HG03442 (cell line): ENCODE data around the gene RANBP1.
"Not testable (repeated sequence)": the region's sequence is repeated elsewhere in the genome, so short reads cannot be mapped to it uniquely, and the experiment has no call there.

ENCODE experiments used
- ATAC-seq: cut with Tn5 transposase; IDR thresholded peaks from one replicate; pipeline ENCODE4 v1.9.1; 2021; ENCODE audit warnings: mild to moderate bottlenecking, moderate library complexity; ENCODE audit not compliant: unreplicated experiment

RANBP1 gene

DNA sequence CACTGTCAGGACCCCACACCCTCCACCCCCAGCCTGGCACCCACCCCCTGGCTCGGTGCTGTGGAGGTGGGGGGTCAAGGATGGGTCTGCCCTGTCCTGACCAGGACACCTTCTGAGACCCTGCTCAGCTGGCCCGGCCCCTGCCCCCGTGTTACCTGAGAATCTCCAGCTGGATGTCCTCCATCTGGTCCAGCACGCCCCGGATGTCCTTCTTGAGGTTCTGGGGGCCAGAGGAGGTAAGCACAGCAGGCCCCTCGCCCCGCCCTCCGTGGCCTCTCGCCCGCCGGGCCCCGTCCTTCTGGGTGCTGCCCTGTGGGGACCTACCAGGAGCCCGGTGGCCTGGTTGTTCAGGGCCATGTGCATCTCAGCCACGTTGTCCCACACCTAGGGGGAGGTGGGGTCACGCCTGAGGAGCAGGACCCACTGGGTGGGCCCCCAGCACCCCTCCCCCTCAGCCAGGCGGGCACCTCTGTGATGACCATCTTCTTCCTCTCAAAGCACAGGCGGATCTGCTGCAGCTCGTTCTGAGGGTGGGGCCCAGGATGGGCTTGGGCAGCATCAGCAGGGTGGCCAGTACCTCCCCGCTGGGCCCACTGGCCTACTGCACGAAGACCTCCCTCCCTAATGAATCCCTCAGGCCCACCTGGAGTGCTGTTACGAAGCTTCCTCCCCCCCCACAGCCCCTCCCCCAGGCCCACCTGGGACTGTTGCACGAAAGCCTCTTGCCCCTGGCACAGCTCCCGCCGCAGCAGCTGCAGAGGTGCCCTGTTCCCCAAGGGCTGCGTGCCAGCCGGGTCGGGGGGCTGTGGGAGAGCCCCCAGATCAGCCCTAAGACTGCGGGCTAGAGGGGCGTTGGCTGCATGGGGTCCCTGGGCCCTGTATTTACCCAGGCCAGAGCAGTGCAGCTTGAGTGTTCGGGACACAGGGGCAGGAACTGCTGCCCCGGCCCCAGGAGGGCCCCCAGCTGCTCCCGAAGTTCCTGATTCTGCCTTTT, 33.6 kb downstream of the RANBP1 start:
- ATAC-seq, result no peak

DNA sequence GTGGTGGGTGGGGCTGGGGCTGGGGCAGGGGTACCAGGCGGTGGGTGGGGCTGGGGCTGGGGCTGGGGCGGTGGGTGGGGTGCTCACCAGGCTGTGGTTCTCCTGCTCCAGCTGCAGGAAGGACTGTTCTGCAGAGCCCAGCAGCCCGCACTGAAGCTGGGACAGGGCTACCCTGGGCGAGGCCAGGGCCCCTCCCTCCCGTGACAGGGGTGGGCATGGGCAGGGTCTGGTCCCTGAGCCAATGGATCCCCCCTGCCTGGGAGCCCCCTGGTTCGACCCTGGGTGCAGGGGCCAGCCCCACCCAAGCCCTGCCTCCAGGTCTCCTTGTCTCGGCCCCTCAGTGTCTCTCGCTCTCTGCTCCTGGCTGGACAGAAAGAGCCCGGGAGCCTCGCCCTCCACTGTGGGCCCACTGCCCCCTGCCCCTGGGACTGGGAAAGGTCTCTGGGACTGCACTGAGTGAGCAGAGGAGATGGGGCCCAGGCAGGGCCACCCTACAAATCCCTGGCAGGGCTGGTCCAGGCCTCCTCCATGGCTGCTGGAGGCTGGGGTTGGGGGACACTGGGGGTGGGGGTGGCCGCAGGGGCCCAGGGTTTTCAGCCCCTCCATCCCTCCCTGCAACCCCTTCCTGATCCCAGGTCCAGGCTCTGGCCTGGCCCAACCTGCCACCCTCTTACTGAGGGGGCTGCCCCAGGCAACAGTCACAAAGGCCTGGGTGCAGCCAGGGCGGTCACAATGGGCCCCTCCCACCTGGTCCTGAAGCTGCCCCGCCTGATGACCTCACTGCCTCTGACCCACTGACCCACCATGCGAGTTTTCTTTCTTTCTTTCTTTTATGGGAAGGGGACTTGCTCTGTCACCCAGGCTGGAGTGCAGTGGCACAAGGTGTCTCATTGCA, 34.7 kb downstream of the RANBP1 start, which contains the start of gene CCDC188:
TSS of gene CCDC188 (minus strand) at position 675 of the 895 bp plus-strand sequence. CDS start at position 606, 69 bp downstream.
- no peak for ATAC-seq

DNA sequence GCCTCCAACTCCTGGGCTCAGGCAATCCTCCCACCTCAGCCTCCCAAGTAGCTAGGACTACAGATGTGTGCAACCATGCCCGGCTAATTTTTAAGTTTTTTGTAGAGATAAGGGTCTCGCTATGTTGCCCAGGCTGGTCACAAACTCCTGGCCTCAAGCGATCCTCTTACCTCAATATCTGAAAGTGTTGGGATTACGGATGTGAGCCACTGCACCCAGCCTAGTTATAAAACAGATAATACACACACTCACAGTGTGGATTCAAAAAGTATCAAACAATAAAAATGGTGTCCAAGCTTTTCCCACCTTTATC, 35.3 kb downstream of the RANBP1 start:
- ATAC-seq, result no peak

DNA sequence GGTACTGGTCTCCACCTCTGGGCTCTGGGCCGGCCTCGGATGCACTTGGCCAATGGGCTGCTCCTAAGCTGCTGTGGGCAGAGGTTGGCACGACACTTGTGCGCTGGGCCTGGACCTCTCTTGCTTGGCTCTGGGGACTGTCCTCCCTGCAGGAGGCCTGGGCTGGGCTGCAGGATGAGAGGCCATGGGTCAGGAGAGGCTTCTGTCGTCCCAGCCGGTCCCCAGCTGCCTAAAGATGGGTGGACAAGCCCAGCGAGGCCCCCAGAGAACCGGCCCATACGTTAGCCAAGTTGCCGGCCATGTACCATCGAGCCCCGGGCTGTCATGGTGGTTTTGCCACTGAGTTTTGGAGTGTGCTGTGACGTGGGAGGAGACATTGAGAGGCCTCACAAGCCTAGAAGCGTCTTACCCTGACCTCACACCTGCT, 36.6 kb downstream of the RANBP1 start:
- ATAC-seq, result no peak

DNA sequence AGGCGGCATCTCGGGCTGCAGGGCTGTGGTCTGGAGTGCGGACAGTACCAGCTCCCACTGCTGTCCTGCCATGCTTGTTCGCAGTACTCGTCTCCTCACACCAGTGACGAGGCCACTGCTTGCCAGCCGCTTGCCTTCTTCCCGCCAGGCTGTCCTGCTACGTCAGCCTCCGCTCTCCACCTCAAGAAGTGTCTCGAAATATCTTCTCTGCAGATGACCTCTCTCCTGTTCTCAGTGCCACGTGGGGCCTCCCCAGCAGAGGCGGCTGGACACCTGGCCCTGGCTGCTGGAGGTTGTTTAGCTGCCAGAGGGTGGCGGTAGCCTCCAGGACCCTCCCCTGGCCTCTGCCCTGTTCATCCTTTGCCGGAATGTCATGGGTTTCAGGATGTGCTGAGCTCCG, 38.0 kb downstream of the RANBP1 start:
- ATAC-seq, result no peak

DNA sequence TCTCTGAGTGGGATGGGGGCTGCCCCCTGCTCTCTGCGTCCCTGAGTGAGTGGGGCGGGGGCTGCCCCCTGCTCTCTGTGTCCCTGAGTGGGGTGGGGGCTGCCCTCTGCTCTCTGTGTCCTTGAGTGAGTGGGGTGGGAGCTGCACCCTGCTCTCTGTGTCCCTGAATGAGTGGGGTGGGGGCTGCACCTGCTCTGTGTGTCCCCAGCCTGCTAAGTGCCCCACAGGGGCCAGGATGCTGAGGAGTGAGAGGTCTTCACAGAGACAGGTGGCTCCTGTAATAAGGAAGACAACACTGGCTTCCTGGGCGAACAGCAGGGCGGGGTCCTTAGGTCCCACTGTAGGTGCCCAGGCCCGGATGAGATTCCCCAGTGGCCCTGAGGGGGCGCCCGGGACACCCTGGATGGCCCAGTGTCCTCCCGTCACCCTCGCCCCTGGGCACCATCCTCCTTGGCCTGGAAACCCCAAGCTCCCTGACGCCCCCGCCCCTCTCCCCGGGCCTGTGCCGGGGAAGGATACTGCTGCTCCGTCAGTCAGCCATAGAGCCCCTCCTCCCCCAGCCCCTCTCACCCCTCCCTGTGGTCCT, 38.8 kb downstream of the RANBP1 start:
- no peak for ATAC-seq

DNA sequence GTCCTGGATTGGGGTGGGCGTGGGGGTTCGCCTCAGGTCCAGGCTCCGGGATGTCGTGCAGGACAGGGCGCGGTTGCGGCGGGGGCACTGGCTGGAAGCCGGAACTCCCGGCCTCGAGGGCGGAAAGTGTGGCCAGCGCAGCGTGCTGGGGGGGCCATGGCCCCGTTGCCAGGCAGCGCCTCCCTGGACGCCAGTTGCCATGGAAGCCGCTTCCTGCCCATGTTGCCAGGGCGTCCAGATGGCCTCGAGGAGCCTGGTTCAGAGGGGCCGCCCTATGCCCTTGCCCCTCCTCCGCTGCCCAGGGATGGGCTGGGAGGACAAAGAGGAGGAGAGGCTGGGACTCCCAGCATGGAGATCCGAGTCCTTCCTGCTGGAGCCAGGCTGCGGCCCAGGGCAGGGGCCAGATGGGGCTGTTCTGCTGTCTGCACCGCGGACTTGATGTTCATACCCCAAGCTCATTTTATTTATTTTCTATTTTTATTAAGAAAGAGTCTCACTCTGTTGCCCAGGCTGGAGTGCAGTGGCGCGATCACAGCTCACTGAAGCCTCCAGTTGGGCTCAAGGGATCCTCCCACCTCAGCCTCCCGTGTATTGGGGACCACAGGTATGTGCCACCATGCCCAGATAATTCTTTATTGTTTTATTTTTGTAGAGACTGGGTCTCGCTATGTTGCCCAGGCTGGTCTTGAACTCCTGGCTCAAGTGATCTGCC, 39.6 kb downstream of the RANBP1 start:
- ATAC-seq, result no peak

DNA sequence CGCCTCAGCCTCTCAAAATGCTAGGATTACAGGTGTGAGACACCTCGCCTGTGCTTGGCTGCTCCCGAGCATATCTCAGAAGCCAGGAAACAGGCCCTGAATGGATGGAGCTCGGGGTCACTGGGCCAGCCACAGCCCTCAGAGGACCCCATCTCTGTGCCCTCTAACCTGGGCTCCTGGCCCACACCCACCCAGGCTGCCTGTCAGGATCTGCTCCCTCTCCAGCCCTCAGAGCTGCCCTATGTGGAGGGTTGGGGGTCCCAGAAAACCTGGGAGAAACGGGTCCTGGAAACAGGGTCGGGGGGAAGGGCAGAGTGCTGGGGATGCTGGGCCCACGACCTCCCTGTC, 40.1 kb downstream of the RANBP1 start:
- no peak for ATAC-seq

DNA sequence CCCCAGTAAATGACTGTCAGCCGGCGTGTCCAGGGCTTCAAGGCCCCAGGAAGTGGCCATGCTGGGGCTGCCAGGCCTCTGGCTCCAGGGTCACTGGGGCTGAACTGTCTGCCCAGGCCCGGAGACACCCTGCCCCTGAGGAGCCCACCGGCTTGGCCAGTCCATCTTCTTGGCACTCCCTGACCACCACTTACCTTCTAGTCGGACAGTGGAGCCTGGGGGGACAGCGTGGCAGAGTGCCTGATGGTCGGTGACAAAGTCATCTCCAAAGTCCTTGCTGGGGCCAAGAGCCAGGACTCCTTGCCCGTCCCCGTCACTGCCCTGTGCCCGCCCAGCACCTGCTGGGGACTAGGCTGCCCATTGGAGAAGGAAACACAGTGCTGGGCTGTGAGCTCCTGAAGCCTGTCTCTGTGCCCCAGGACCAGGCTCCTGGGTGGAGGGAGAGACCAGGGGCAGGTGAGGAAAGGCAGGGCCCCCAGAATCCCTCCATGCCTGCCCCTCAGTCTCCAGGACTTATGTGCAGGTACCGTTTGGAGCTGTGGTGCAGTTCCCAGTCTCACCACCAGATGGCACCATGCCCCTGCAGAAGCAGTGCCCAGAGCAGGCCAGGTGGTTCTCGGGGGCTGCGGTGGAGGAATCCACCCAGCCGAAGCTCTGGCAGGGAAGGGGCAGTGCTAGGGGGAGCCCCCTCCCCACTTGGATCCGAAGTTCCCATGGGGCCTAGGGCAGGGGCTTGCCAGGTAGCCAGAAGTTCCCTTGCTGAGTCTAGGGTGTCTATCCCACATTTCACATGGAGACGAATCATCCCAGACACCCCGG, 40.9 kb downstream of the RANBP1 start:
- no peak for ATAC-seq

DNA sequence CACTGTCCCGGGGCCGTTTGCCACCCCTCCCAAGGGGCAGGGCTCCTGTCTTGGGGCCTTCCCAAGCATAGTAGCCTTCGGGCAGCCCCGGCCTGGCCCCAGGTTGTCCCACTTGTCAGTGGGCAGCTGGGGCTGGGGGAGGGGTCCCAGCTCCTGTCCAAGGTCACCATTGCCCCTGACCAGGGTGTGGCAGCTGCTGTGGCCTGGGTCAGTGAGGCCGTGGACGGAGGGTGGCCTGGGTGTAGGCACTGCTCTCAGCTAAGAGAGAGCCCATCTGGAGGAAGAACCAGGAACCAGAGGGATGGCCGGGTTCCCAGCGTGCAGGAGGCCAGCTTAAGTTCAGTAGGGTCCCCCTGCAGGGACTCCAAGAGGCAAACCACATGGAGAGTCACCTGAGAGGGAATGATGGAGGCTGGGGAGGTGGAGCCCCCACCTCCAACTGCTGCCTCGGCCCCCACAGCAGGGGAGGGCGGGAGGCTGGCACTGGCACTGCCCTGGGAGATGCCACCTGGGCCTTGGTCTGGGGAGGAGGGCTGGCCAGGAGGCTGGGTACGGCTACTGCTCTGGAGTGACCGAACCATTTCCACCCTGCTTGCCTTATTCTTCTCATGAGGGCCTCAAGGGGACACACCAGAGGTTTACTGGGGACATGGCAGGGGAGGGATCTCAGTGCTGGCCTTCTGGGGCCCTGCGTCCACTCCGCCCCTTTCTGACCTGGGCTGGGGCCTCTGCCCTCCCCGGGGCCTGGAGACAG, 41.7 kb downstream of the RANBP1 start:
- no peak for ATAC-seq

DNA sequence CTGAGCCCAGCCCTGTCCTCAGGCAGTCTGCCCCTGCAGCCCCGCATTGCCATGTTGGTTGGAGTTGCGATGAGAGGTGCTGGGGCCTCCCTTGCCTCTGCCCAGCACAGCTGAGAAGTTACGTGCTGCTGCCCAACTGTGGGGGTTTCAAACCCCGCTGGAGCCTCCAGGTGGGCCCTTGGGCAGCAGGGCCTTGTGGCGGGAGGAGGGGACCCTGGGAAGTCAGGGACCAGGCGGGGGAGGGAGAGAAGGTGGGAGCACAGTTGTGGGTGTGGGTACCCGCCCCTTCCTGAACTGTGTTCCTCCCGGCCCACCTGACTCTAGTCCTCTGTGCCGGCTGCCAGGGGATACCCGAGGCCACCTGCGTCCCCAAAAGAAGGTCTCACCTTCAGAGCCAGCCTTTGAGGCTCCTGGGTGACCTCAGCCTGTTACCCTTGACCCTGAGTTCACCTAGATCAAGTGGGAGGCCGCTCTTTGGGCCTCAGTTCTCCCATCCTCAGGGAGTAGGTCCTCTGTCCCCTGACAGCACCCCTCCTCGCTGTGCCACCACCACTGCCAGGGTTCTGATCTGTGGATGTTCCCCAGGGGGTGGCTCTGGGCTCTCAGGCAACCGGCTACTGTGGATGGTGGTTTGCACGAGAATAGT, 42.6 kb downstream of the RANBP1 start:
- no peak for ATAC-seq

DNA sequence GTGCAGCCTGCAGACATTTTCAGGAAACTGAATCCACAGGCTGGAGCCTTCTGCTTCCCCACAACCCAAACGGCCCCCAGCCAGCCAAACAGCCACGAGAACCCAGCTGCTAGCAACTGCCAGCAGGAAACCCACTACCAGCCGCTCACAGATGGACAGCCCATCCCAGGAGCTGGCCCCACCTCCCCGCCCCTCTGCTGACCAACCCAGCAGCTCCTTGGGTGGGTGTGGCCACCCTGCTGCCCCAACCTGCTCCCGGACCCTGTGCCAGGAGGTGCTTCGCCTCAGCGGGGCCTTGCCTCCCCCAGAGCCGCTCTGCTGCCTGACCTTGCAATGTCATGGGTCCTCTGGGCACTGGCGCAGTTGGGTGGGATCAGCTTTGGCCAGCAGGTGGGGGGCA, 43.2 kb downstream of the RANBP1 start:
- no peak for ATAC-seq

DNA sequence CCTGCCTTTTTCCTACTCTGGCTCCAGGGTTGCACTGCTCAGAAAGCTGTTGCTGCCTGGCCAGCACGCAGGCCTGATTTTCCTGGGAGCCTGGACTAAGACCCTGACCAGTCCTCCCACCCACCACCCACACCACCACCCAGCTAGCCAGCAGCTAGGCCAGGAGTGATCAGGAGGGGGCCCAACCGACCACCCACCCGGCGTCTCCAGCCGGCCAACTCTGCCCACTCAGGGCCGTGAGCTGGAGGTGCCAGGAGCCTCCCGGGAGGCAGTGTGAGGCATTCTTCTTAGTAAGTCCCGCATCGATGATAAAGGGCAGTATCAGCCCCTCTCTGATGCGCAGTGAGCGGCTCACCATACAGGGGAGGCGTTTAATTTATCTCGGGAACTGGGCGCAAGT, 43.6 kb downstream of the RANBP1 start:
- ATAC-seq, result not testable (repeated sequence)

DNA sequence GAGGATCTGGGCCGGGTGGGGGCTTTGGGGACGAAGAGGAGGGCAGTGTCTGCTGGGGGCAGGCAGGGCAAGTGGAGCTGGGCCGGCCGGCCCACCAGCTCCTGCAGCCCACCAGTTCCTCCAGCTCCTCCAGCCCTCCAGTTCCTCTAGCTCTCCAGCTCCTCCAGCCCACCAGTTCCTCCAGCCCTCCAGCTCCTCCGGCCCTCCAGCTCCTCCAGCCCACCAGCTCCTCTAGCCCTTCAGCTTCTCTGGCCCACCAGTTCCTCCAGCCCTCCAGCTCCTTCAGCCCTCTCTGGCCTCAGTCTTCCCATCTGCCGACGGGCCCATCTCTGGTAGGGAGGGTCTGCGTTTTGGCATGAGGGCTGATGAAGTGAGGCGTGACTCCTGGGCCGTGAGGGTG, 44.1 kb downstream of the RANBP1 start:
- ATAC-seq, result no peak

DNA sequence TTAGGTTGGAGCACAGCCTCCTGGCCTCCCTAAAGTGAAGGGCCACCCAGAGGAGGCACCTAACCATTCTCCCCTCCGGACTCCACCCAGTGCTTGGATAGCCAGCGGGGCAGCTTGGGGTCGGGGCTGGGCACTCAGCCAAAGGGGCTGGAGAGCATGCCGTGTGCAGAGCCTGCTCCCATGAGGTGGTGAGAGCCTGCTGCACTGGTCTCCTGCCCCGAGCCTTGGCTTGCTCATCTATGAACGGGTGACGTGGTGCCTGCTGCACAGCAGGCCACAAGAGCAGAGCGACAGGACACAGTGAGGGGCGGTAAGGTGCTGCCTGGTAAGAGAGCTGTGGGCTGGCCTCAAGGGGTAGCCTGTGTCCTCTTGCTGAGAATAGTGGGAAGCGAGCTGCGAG, 49.0 kb downstream of the RANBP1 start:
- no peak for ATAC-seq

DNA sequence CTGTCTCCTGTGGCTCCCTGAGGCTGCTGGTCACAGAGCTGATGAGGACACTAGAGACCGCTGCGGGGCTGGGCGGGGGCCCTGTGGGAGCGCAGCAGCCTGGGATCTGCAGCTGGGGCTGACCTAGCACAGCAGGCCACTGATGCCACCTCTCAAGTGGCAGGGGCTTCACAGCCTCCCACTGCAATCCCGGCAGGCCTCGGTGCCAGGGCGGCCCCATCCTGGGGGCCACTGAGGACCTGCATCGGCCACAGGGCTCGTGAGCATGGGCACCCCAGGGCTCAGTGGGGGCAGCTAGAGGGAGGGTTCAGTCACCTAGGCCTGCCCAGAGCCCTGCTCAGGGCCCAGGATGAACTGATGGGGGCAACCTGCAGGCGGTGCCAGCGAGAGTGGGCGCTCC, 49.5 kb downstream of the RANBP1 start:
- no peak for ATAC-seq

DNA sequence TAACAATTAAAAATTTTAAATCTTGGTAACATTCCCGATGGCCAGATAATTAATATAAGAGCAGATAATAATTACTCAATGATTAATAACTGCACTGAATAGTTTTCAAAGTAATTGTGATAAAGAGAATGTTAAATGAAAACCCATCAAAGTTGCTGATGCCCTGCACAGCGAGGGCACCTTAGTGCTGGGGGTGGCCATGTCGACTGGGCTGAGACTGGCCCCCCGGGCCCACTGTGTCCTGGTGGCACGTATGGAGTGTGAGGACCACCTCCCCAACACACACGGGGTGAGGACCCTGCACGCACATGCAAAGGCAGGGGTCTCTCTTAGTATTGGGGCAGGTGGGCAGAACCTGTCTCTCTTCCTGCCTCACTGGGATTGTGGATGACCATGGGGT, 50.0 kb downstream of the RANBP1 start:
- no peak for ATAC-seq

DNA sequence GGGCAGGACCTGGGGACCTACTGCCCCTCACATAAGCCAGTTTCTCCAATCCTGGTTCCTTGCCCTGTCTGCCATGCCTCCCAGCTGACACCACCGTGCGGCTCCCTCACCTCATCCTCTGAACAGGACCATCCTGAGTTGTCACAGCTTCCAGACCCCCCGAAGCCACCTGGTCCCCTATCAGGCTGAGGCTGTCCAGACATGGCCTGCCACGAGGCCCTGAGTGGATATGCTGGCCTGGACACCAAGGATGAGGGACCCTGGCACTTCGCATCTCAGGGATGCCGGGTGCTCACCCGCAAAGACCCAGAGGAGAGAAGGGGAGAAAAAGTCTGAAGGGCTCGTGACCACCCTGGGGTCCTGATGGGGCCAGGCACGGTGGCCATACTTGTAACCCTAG, 50.8 kb downstream of the RANBP1 start:
- no peak for ATAC-seq
